IMR-90 (cell line): Measurements from ENCODE around the gene TBXAS1. TPM values are rescaled to one million over a fixed set of nuclear protein-coding genes. Genes with fewer than 3 reads are reported as not detected.

Experiments used
- ATAC-seq: fragments of 200-7000 bp; cut with Tn5 transposase; 2 replicates; pipeline ENCODE4 v1.9.1; 2020; ENCODE audit warnings: low read depth, mild to moderate bottlenecking, moderate library complexity
- BruUV-seq: library from RNA; stranded (reverse); fragments of 400-500 nt; replicated peaks from 2 replicates; lab custom pipeline; 2021; lab: Mats Ljungman, UMichigan
- CTCF ChIA-PET: fragments of 300-600 bp; formaldehyde crosslinking; extraction: SDS; loops from one replicate; lab custom pipeline; 2021; ENCODE audit warnings: antibody characterized with exemption; lab: Yijun Ruan, JAX
- POLR2A ChIA-PET: fragments of 300-600 bp; sonication (Branson Sonifier 250); formaldehyde crosslinking; loops from one replicate; lab custom pipeline; 2022; ENCODE audit warnings: antibody characterized with exemption; ENCODE audit not compliant: unreplicated experiment; lab: Charles Lee
- DNase-seq: peaks from one replicate; pipeline ENCODE4 v3.0.0; 2013
- H2AFZ ChIP-seq: replicated peaks from 2 replicates; pipeline ENCODE3; 2013; ENCODE audit warnings: low read length, mild to moderate bottlenecking; ENCODE audit not compliant: poor library complexity
- H2AK5ac ChIP-seq: 2 replicates; pipeline ENCODE4 v1.6.1; 2013; ENCODE audit warnings: low read depth, low read length, inconsistent platforms
- H2AK9ac ChIP-seq: replicated peaks from 2 replicates; pipeline ENCODE3; 2013; ENCODE audit warnings: mild to moderate bottlenecking, low read depth, low read length, moderate library complexity; ENCODE audit not compliant: poor library complexity
- H2BK120ac ChIP-seq: 2 replicates; pipeline ENCODE4 v1.6.1; 2013; ENCODE audit warnings: low read depth, low read length, inconsistent platforms
- H2BK15ac ChIP-seq: 3 replicates; pipeline ENCODE4 v1.6.1; 2013; ENCODE audit warnings: low read depth, low read length, inconsistent platforms
- H2BK20ac ChIP-seq: 2 replicates; pipeline ENCODE4 v1.6.1; 2013; ENCODE audit warnings: low read depth, mild to moderate bottlenecking, inconsistent platforms, low read length, moderate library complexity
- H2BK5ac ChIP-seq: 2 replicates; pipeline ENCODE4 v1.6.1; 2013; ENCODE audit warnings: mild to moderate bottlenecking, low read depth, low read length, inconsistent platforms; ENCODE audit not compliant: poor library complexity, severe bottlenecking
- H3K14ac ChIP-seq: replicated peaks from 2 replicates; pipeline ENCODE4 v1.6.1; 2013; ENCODE audit warnings: low read depth, low read length, inconsistent platforms
- H3K18ac ChIP-seq: 2 replicates; pipeline ENCODE4 v1.6.1; 2013; ENCODE audit warnings: low read depth, low read length, control low read depth
- H3K23ac ChIP-seq: 2 replicates; pipeline ENCODE4 v1.6.1; 2013; ENCODE audit warnings: low read depth, low read length, inconsistent platforms
- H3K27ac ChIP-seq: 2 replicates; pipeline ENCODE4 v1.5.1; 2013; ENCODE audit warnings: mild to moderate bottlenecking, control low read depth, low read length; ENCODE audit not compliant: insufficient read depth
- H3K27me3 ChIP-seq: 2 replicates; pipeline ENCODE4 v1.6.1; 2013; ENCODE audit warnings: low read length; ENCODE audit not compliant: control insufficient read depth, insufficient read depth
- H3K36me3 ChIP-seq: 2 replicates; pipeline ENCODE4 v1.6.1; 2013; ENCODE audit warnings: low read length, mixed read lengths; ENCODE audit not compliant: control insufficient read depth, insufficient read depth
- H3K4ac ChIP-seq: 2 replicates; pipeline ENCODE4 v1.6.1; 2013; ENCODE audit warnings: low read depth, low read length, inconsistent platforms
- H3K4me1 ChIP-seq: 2 replicates; pipeline ENCODE4 v1.6.1; 2013; ENCODE audit warnings: low read length, mixed read lengths; ENCODE audit not compliant: control insufficient read depth, insufficient read depth
- H3K4me2 ChIP-seq: 2 replicates; pipeline ENCODE4 v1.6.1; 2013; ENCODE audit warnings: low read depth, mild to moderate bottlenecking, control low read depth, low read length, moderate library complexity
- H3K4me3 ChIP-seq: 2 replicates; pipeline ENCODE4 v1.5.1; 2013; ENCODE audit warnings: low read depth, mild to moderate bottlenecking, control low read depth, low read length, moderate library complexity; ENCODE audit not compliant: insufficient read depth
- H3K56ac ChIP-seq: 2 replicates; pipeline ENCODE4 v1.6.1; 2013; ENCODE audit warnings: low read length, inconsistent platforms; ENCODE audit not compliant: insufficient read depth; ENCODE audit errors: extremely low read depth
- H3K79me1 ChIP-seq, 2 experiments: 2 replicates each; pipeline ENCODE4 v1.6.1; 2013; ENCODE audit warnings: low read length in 2 of 2, inconsistent platforms in 1 of 2, low read depth in 1 of 2
- H3K9ac ChIP-seq: 2 replicates; pipeline ENCODE4 v1.6.1; 2013; ENCODE audit warnings: low read depth, low read length, control low read depth
- H3K9me1 ChIP-seq: 2 replicates; pipeline ENCODE4 v1.6.1; 2013; ENCODE audit warnings: low read length, inconsistent platforms; ENCODE audit not compliant: insufficient read depth
- H3K9me3 ChIP-seq: 2 replicates; pipeline ENCODE4 v1.6.1; 2013; ENCODE audit warnings: low read length; ENCODE audit not compliant: control insufficient read depth, insufficient read depth
- H4K20me1 ChIP-seq: 2 replicates; pipeline ENCODE4 v1.6.1; 2013; ENCODE audit warnings: low read length, inconsistent platforms; ENCODE audit not compliant: insufficient read depth
- H4K5ac ChIP-seq: 2 replicates; pipeline ENCODE4 v1.6.1; 2013; ENCODE audit warnings: mild to moderate bottlenecking, low read depth, low read length, control low read depth
- H4K8ac ChIP-seq, 2 experiments: 2 replicates each; pipeline ENCODE4 v1.6.1; 2013; ENCODE audit warnings: low read depth in 2 of 2, low read length in 2 of 2, control low read depth in 1 of 2, inconsistent platforms in 1 of 2
- H4K91ac ChIP-seq: 2 replicates; pipeline ENCODE4 v1.6.1; 2013; ENCODE audit warnings: low read depth, low read length, inconsistent platforms; ENCODE audit not compliant: insufficient read depth
- RAD21 ChIP-seq: IDR thresholded peaks from 2 replicates; pipeline ENCODE4 v1.6.1; 2012; ENCODE audit warnings: low read length, improper control_type of control experiment
- WGBS, 2 experiments: methylation state at CpG; one replicate each; pipeline versions ENCODE4 v1.1.5 to v1.1.7; 2013; ENCODE audit warnings: missing lambda C conversion rate in 2 of 2; ENCODE audit not compliant: insufficient read length in 1 of 2; ENCODE audit errors: extremely low coverage in 2 of 2; 5-methylcytosine and 5-hydroxymethylcytosine counted together
- dilution Hi-C: fragments of 300-500 bp; cut with HindIII; formaldehyde crosslinking; loops from one replicate; pipeline ENCODE4 v1.14.3; 2018; ENCODE audit warnings: low sequenced_read_pairs; ENCODE audit not compliant: unreplicated experiment
- in situ Hi-C: fragments of 300-500 bp; cut with MboI; formaldehyde crosslinking; loops from 3 replicates; pipeline ENCODE4 v1.14.3; 2019; ENCODE audit warnings: low sequenced_read_pairs, inconsistent platforms, mixed read lengths
- intact Hi-C: fragments of 100-400 bp; cut with micrococcal nuclease; formaldehyde crosslinking; loops from 2 replicates; pipeline ENCODE4 v1.10.0; 2022
- polyA plus RNA-seq, 3 experiments: library from polyadenylated mRNA; depleted of rRNA; stranded (reverse); fragments of >200 nt; gene quantifications; 2 replicates each; pipeline ENCODE4 v1.2.3, GENCODE V29; 2012; ENCODE audit warnings: low replicate concordance in 1 of 3
- total RNA-seq: library from RNA; depleted of rRNA; stranded (reverse); fragments of >200 nt; gene quantifications from 2 replicates; pipeline ENCODE4 v1.2.3, GENCODE V29; 2012

TBXAS1 gene
- total and polyA plus RNA-seq, 2 of the 4 experiments (the other 2 are of a cell fraction), result 5.9 to 10.8 TPM

DNA sequence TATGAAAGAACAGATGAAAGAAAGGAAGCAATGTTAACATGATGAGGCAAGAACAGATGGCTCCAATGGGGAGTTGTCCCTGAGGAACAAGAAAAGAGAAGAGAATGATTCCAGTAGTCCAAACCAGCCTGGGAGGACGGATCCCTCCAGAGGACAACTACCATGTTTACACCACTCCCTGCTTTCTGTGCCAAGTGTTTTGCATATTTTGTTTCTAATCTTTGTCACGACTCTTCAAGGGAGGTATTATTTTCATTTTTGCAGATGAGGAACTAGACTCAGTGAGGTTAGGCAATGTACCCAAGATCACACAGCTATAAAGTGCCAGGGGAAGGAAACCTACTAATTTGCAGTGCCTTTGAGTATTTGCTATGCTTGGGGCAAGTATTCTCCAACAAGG, 117.5 kb downstream of the TBXAS1 start:
- dilution Hi-C loops (no loop called here), in situ Hi-C loops (no loop called here), intact Hi-C loops (no loop called here)
- ATAC-seq, result no peak
- Histone ChIP-seq H2AFZ (no peak overlapping the region), H3K56ac (no peak overlapping the region), H2AK9ac (no peak overlapping the region), H3K9me1 (no peaks in the 10 kb centered on the region), H3K14ac (no peak overlapping the region), H2BK20ac (no peak overlapping the region), H4K91ac (no peak overlapping the region), H3K79me1 (no peaks in the 10 kb centered on the region), H4K8ac (no peak overlapping the region), H3K4me3 (no peak overlapping the region), H3K4ac (no peak overlapping the region), H4K20me1 (no peaks in the 10 kb centered on the region), H3K36me3 (peaks cover 2% of the 10 kb centered on the region; the same call in 1 of the 2 replicates), H3K18ac (no peak overlapping the region), H3K9me3 (peaks cover 10% of the 10 kb centered on the region), H3K23ac (no peak overlapping the region), H3K4me2 (no peak overlapping the region), H2BK120ac (no peak overlapping the region), H4K5ac (no peak overlapping the region), H2BK5ac (no peak overlapping the region), H3K9ac (no peak overlapping the region), H3K27me3 (0 out of 2 replicates have a peak, but pooled peaks cover 2% of the 10 kb centered on the region), H2BK15ac (no peak overlapping the region), H3K4me1 (peaks cover 1% of the 10 kb centered on the region; the same call in 1 of the 2 replicates), H2AK5ac (no peak overlapping the region), H3K27ac (no peak overlapping the region)
- POLR2A ChIA-PET, result no interaction called here
- no peak for TF ChIP-seq RAD21
- no peak for DNase-seq
- WGBS, 2 experiments, result no CpG with 5 or more reads among the region's 2 CpGs
- no TSS peak for BruUV-seq
- CTCF ChIA-PET, result interaction anchor here (1.6 kb wide), 1 partner anchor 8 kb away, joined by 3 read pairs; no protein-coding TSS in a partner anchor
